GM18870 (cell line): ENCODE measurements around the gene EDA2R.

ENCODE experiments used
- ATAC-seq: cut with Tn5 transposase; IDR thresholded peaks from one replicate; pipeline ENCODE4 v1.9.1; 2021; ENCODE audit warnings: moderate library complexity; ENCODE audit not compliant: unreplicated experiment

Gene EDA2R, protein sequence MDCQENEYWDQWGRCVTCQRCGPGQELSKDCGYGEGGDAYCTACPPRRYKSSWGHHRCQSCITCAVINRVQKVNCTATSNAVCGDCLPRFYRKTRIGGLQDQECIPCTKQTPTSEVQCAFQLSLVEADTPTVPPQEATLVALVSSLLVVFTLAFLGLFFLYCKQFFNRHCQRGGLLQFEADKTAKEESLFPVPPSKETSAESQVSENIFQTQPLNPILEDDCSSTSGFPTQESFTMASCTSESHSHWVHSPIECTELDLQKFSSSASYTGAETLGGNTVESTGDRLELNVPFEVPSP

DNA sequence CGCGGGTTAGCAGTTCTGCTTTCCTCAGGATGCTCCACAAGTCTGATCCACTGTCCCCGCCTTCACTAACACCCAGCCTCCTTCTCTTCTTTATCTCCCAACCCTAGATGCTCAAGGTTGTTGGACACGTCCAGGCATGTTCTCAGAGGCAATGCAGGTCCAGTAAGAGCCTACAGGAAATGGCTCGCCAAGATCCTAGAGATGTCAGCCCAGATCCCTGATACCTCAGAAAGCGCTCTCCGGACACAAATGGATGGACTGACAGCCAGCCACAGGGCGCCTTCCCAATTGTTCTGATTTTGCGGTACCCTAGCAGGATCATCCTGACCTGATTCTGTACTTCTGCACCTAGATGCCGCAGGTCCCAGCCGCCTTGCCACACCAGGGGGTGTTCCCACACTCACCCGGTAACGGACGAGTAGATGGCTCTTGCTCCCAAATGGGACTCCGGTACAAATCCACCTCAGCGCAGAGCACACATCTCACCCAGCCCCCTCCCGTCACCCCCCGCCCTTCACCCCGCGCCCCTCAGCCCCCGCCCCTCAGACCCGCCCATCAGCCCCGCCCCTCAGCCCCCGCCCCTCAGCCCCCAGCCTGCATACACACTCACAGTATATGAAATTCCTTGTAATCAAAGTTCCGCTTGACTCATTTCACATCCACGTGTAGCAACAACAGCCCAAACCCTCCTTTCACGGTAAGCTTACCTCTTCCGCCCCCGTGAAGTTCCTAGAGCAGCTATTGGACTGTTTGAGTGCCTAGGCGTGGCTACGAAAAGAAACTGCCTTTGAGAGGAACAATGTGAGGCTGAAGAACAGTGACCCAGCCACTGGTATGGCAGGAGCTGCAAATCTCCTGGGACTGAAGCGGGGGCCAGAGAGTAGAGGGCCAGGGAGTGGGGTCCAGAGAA, at the start of gene EDA2R:
Gene EDA2R, minus strand, starts transcription at position 488 of the 910 bp plus-strand sequence. CDS start 23,058 bp downstream, outside the sequence.
- peak; percentile 91 for ATAC-seq

DNA sequence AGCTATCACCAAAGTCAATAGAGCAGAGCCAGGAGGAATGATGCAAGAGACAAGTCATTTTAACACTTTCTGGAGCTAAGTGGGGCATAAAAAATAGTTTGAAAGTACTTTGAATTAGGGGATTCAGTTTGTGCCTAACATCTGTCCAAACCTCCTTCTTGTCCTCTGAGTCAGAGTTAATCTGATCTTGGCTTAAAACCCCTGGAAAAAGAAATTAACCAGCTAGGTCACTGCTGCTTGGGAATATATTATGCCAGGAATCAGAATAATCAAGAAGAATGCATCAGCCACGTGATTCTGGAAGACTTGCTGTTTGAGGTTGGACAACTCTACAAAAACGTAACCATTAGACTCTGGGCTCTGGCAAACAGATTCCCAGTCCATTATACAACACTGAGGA, 45.3 kb upstream of the EDA2R start:
- no peak for ATAC-seq

DNA sequence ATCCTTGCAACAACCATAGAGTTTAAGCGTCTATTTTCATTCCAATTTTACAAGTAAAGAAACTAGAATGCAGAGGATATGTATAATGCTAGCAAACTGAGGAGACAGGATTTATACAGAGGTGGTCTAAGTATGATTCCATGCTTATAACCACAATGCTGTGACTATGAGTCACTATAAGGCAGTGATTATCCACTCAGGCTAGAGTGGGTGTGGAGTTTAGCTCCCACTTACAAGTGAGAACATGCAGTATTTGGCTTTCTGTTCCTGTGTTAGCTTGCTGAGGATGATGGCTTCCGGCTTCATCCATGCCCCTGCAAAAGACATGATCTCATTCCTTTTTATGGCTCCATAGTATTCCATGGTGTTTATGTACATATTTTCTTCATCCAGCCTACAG, 41.6 kb upstream of the EDA2R start:
- no peak for ATAC-seq

DNA sequence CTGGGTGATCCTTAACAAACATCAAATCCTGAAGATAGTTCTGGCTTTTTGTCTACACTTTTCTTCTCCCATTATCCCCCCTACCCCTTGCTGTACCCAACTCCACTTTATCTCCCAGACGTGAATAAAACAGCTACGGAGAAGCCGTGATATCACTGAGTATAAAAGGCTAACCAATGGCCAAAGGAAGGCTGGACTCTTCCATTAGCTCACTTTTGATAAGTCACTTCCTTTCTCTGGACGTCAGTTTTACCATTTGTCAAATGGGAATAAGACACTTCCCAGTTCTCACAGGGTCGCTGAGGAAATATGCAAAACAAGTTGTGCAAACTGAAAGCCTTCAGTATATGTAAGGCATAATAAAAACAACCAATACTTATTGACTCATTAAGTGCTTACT, 38.6 kb upstream of the EDA2R start:
- ATAC-seq, result no peak

DNA sequence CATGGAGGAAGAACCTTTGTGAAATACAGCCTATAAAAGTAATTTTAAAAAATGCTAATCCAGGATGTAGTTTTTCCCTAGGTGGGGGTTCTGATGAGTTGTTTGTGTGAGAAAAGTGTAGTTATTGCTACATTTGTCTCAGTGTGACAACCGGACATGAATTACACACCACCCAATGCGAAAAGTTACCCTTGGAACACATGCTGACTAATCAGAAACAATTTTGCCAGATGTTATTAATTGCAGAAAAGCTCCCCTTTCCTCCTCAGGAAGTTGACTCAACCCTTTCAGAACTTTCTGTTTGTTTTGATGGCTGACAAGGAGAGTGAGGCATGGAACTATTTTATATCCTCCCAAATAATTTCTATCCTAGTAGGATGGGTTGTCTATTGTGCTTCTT, 38.1 kb upstream of the EDA2R start:
- ATAC-seq, result no peak

DNA sequence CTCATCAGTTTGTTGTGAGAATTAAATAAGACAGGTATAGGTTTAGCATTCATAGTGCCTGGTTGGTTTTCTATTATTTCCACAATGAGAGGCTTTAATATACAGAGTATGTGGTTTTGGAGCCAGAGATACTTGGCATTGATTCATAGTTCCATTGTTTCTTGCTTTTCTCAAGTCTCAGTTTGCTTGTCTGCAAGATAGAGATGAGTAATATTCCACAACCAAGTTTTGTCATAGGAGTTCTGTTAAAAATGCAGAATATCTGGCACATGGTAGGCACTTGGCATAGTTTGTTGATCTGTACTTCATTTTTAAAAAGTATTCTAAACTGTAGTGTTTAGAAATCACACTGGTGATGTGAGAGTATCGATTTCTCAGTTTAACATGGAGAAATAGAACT, 37.5 kb upstream of the EDA2R start:
- no peak for ATAC-seq

DNA sequence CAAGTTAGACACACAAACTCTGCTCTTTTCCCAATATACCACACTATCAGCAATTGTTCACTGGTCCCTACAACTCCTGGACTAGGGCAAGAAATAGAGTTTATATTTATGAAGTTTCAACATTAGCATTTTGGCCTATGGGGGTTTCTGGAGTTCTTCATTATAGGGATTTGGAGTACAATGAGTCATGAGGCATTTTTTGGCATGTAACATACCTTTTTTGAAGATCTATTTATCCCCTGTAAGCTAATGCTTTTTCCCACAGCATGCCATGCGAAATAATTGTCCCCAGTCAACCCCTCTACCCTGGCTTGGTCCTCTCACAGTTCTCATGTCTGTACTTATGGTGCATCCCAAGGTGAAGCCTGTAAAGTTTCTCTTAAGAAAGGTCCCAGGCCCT, 36.7 kb upstream of the EDA2R start:
- ATAC-seq, result no peak

DNA sequence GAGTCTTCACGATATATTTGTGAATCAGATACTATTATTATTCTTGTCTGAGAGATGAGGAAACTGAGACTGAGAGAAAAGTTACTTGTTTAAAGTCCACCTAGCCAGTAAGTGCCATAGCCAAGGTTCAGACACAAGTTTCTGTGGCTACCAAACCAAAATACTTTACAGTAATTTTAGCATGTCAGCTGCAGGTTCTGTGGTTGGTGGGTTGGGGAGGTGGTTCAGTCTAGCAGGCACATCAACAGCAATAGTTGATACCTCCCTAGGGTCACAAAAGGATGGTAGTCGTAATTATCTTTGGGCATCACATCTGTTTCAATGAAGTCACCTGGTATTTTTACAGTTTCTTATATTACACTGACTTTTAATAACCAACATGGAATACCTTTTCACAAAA, 35.6 kb upstream of the EDA2R start:
- no peak for ATAC-seq

DNA sequence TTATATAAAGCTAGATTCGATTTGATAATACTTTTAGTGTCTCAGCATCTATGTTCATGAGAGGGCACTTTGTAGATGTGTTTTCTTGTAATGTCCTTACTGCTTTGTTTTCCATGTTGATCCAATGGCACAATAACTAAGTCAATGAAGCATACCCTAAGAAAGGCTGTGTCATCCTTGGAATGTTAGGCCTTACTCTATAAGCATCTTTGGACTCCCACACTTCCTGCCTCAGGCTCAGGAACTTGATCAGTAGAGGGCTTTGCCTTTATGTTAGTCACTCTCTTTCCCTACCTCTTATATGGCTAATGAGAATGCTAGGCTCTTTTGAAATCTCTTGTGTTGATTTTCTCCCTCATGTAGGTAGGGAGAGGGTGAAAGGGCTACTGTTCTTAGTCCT, 33.2 kb upstream of the EDA2R start:
- ATAC-seq, result no peak

DNA sequence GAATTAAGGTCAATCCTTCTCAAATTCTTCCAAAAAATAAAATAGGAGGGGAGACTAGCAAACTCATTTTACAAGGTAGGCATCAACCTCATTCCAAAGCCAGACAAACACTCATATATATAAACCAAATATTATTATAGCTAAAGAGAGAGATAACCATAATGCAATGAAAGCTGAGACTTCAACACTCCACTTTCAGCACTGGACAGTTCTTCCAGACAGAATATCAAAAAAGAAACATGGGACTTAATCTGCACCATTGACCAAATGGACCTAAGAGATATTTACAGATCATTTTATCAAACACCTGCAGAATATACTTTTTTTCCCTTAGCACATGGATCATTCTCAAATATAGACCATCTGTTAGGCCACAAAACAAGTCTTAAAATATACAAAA, 15.5 kb upstream of the EDA2R start:
- ATAC-seq, result no peak

DNA sequence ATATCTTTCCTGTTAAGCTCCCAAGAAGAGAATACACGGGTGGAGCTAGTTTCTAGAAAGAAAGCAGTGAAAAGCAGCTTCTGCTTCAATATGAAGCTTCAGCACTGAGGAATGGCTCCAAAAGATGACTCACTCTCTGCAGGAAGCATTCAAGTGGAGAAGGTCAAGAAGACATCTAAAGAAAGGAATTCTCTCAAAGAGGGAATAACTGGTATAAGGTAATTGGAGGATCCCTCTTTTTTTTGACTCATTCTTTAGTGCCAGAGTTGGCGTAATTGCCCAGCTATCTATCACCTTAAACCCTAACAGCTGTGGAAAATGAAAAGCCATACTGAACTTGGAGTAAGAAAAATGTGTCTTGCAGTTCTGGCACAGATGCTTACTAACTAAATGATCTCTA, 3.5 kb downstream of the EDA2R start:
- no peak for ATAC-seq

DNA sequence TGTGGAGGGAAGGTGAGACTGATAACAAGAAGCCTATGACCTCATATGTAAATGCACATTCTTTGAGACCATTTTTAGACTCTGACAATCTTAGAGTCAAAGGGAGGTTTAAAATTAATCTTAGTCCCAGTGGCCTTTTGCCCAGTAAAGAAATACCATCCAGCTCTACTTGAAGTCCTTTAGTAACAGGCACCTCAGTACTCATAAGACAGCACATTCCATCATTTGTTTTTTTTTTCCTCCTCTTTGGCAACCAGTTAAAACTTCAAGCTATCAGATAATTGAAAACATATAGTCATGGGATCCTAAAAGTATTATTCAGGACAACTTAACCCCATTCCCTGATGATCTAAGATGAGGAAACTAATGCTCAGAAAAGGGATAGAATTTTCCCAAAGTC, 4.6 kb downstream of the EDA2R start:
- no peak for ATAC-seq

DNA sequence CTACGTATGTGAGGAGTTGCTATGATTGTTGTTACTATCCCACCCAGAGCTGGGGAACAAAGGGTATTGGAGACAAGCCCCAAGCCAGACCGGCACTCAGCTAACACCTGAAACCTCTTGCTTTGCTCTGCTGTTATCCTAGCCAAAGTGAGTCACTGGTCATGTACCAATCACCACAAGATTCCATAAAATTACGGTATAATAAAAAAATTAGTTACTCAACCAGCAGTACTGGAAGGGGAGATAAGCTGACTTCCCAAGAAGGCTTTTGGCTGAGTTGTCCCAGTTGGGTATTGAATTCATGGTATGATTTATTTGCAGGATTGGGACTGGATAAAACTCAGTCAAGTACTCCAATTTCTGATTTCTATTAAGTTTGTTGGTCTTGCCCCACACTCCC, 5.3 kb downstream of the EDA2R start:
- no peak for ATAC-seq

DNA sequence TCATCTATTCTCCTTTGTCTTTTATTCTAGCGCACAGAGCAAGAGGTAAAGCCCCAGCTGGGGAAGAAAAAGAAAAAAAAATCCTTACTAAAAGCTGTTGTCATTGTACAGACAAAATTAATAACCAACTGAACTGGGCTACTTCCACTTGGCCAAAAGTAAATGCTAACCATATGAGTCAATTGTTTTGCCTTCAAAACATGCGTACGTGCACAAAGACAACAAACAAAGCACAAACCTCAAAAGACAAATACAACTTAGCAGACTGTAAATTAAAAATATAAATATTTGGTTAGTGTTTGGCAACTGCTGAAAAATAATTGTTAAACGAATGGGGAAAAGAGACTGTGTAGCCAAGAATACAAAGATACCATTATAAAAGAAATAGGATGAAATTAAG, 5.9 kb downstream of the EDA2R start:
- ATAC-seq, result no peak

DNA sequence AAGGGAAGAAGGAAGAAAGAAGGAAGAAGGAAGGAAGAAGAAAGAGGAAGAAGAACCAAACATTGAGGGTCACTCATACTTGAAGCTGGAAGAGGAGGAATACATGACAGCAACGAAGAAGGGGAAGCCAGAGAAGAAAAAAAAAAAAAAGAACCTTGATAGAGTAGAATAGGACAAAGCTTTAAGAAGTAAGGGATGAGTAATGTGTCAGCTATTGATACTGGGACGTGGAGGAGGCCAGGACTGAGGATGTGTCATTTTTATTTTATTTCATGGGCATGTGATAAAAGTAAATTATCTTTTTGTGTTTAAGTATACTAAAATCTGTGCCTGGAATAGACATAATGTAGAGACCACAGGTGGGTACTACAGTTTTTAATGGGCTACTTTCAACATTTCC, 6.4 kb downstream of the EDA2R start:
- no peak for ATAC-seq

DNA sequence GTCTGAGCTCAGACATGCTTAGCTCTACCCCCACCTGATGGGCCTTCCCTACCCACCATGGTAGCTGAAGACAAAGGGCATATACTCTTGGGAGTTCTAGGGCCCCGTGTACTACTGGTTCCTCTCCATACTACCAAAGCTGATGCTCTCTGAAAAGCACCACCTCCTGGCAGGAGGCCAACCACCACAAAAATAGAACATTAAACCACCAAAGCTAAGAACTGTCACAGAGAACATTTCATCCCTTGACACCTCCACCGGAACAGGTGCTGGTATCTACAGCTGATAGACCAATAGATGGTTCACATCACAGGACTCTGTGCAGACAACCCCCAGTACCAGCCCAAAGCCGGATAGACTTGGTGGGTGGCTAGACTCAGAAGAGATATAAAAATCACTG, 13.4 kb downstream of the EDA2R start:
- peak; percentile 79 for ATAC-seq

DNA sequence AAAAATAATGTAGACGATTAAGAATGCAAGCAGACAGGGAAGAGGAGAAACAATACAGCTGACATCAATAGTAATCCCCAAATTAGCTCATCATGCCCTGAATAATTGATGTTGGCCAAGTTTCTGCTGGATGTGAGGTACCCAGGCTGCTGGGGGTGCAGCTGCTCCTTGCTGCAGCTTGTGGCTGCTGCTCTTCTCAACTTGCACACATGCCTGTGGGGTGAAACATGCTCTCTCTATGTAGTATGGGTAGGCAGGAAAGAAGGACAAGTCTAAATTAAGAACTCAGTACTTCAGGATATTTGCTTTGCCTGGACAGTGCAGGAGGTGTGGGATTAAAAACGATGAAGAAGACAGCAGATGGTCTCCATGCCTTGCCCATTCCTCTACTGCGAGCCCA, 16.7 kb downstream of the EDA2R start:
- ATAC-seq, result no peak

DNA sequence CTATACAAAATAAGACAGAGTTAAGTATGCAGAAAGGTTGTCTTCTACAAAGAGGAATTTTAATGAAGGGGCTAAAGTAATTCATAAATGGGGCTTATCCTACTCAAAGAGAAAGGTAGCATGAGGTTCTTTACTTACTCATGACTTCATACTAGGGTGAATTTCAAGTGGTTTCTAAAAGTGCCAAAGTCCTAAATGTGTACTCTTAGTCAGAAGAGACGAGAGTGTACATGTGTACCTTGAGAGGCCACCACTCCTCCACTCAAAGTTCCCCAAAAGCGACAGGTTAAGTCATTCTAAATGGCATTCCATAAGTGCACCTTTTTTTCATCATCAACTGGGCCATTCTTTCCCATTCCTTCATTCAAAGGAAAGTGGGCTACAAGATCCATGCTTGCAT, 21.9 kb downstream of the EDA2R start:
- no peak for ATAC-seq

DNA sequence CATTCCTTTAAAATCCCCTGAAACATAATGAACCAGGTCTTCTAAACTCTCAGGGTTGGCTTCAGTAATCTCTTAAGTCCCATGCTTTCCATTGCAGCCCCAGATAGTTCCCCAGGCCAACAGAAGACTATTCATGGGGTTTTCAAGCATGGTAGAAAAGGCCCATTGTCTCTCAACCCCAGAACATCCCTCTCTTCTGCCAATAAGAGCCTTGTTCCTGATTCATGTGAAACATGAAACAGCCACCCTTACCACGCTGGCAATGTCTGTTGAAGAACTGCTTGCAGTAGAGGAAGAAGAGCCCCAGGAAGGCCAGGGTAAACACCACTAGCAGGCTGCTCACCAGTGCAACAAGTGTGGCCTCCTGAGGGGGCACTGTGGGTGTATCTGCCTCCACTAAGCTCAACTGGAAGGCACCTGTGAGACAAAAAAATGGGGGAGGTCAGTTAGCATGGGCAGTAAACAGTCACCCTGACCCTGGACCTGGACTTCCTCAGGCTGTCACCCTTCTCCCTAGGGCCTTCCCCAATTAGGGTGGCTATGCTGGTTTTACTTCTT, 36.4 kb downstream of the EDA2R start:
- no peak for ATAC-seq

DNA sequence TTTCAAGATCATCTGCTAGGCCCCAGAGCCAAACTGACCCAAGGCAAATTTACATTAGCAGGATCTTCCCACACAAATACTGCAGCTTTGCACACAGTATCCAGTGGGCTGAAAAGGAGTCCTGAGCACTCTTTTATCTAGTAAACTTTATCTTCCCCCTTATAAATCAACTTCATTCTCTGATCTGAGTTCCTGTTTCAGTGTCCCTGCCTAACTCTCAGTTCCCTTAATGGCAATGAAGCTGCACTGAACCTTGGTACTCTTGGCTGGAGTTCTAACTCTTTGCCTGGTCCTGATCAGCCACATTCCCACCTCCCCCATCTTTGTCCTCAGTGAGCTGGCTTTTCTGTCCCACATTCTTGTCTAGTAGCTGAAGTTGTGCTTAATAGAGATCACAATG, 37.4 kb downstream of the EDA2R start:
- ATAC-seq, result no peak

DNA sequence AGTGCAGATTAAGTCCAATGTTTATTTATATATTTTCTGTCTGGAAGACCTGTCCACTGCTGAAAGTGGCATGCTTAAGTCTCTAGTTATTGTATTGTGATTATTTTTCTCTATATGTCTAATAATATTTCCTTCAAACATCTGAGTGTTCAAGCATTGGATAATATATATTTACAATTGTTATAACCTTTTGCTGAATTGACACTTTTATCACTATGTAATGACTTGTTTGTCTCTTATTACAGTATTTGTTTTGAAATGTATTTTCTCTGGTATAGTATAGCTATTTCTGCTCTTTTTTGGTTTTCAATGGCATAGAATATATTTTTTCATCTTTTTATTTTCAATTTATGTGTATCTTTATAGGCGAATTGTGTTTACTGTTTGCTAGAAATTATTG, 59.7 kb downstream of the EDA2R start:
- no peak for ATAC-seq

DNA sequence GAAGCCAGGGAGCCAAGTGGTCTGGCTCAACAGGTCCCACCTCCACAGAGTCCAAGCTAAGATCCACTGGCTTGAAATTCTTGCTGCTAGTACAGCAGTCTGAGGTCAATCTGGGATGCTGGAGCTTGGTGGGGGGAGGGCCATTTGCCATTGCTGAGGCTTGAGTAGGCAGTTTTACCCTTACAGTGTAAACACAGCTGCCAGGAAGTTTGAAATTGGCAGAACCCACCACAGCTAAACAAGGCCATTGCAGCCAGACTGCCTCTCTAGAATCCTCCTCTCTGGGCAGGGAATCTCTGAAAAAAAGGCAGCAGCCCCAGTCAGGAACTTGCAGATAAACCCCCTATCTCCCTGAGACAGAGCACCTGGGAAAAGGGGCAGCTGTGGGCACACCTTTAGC, 84.9 kb downstream of the EDA2R start:
- ATAC-seq, result no peak
